Panc1 (cell line): ENCODE data around the gene CPSF4. TPM values are rescaled to one million over a fixed set of nuclear protein-coding genes. Genes with fewer than 3 reads are reported as not detected.
A peak's percentile ranks its signal among the peaks of the same experiment; 100 is the strongest.

Source experiments
- ATAC-seq: fragments of 200-7000 bp; cut with Tn5 transposase; 2 replicates; pipeline ENCODE4 v1.9.1; 2020; ENCODE audit warnings: mild to moderate bottlenecking, moderate library complexity
- BruUV-seq: library from RNA; stranded (reverse); fragments of 400-500 nt; replicated peaks from 2 replicates; lab custom pipeline; 2021; lab: Mats Ljungman, UMichigan
- CTCF ChIA-PET: fragments of 300-600 bp; sonication (Branson Sonifier 250); formaldehyde crosslinking; loops from one replicate; lab custom pipeline; 2022; ENCODE audit warnings: antibody characterized with exemption; lab: Charles Lee
- POLR2A ChIA-PET: fragments of 300-600 bp; sonication (Branson Sonifier 250); formaldehyde crosslinking; loops from one replicate; lab custom pipeline; 2022; ENCODE audit warnings: antibody characterized with exemption; lab: Charles Lee
- DNase-seq: peaks from one replicate; pipeline ENCODE4 v3.0.0-alpha.2; 2010; ENCODE audit warnings: low read depth, low spot score
- H3K27ac ChIP-seq: 2 replicates; pipeline ENCODE4 v1.5.1; 2011; ENCODE audit warnings: mild to moderate bottlenecking, low read length, inconsistent platforms
- H3K27me3 ChIP-seq: fragments of 200-500 bp; sonication (Bioruptor generic); 2 replicates; pipeline ENCODE4 v1.6.0; 2014; ENCODE audit warnings: low read length, inconsistent platforms; ENCODE audit not compliant: control insufficient read depth, insufficient read depth
- H3K36me3 ChIP-seq: fragments of 200-500 bp; sonication (Bioruptor generic); 2 replicates; pipeline ENCODE4 v1.5.1; 2014; ENCODE audit warnings: inconsistent platforms, mild to moderate bottlenecking, low read length, moderate library complexity; ENCODE audit not compliant: control insufficient read depth, insufficient read depth
- H3K4me1 ChIP-seq: 2 replicates; pipeline ENCODE4 v1.5.1; 2011; ENCODE audit warnings: inconsistent platforms, mild to moderate bottlenecking, low read length, moderate library complexity; ENCODE audit not compliant: control insufficient read depth, insufficient read depth
- H3K4me3 ChIP-seq, 2 experiments: 2 replicates each; pipeline ENCODE4 v1.5.1; 2011 to 2012; ENCODE audit warnings: low read depth in 2 of 2, low read length in 2 of 2, mild to moderate bottlenecking in 2 of 2, inconsistent platforms in 1 of 2, moderate library complexity in 1 of 2
- H3K9me3 ChIP-seq: fragments of 200-500 bp; sonication (Bioruptor generic); 2 replicates; pipeline ENCODE4 v1.5.1; 2014; ENCODE audit warnings: low read depth, mild to moderate bottlenecking, inconsistent platforms, low read length, moderate library complexity; ENCODE audit not compliant: control insufficient read depth, insufficient read depth
- CTCF ChIP-seq: fragments of 450-650 bp; IDR thresholded peaks from 2 replicates; pipeline ENCODE4 v1.5.1; 2017; ENCODE audit warnings: mild to moderate bottlenecking
- POLR2AphosphoS5 ChIP-seq: IDR thresholded peaks from 2 replicates; pipeline ENCODE4 v1.6.1; 2012; ENCODE audit warnings: mild to moderate bottlenecking, low read depth, low read length, moderate library complexity
- REST ChIP-seq, 2 experiments: IDR thresholded peaks; 2 replicates each; pipeline ENCODE4 v1.6.1; 2011 to 2012; ENCODE audit warnings: low read depth in 2 of 2, control low read depth in 1 of 2, low read length in 1 of 2, mild to moderate bottlenecking in 1 of 2, moderate library complexity in 1 of 2; ENCODE audit not compliant: insufficient read depth in 1 of 2
- SIN3A ChIP-seq: IDR thresholded peaks from 2 replicates; pipeline ENCODE4 v1.6.1; 2012; ENCODE audit warnings: low read depth, mild to moderate bottlenecking, low read length, moderate library complexity, borderline replicate concordance; ENCODE audit not compliant: insufficient read depth
- TCF7L2 ChIP-seq: IDR thresholded peaks from 2 replicates; pipeline ENCODE4 v1.6.1; 2011; ENCODE audit warnings: mild to moderate bottlenecking, low read depth, low read length, inconsistent platforms
- in situ Hi-C: cut with HindIII; loops from 2 replicates; pipeline ENCODE4 v1.10.0; 2016; ENCODE audit warnings: low sequenced_read_pairs, low pct_unique_long_range_greater_than_20kb
- intact Hi-C: fragments of 100-400 bp; cut with micrococcal nuclease; formaldehyde crosslinking; loops from one replicate; pipeline ENCODE4 v1.10.0; 2022; ENCODE audit not compliant: unreplicated experiment
- total RNA-seq: library from RNA; stranded (reverse); gene quantifications from one replicate; pipeline ENCODE4 v1.2.1, GENCODE V29; 2021; ENCODE audit not compliant: unreplicated experiment

The CPSF4 gene
- total RNA-seq, 1 experiment from 2014 or later, result 57.0 TPM

- intact Hi-C loops, result no loop called here
- H3K4me3 ChIP-seq, result peak overlapping the region; percentile 93 to 95
- in situ Hi-C loops, result no loop called here
- peak overlapping the region; percentile 94 for H3K27ac ChIP-seq
- peak; percentile 26; the same call in 1 of the 2 replicates for ATAC-seq
- H3K27me3 ChIP-seq, result no peaks in the 10 kb centered on the region
- no peaks in the 10 kb centered on the region for H3K9me3 ChIP-seq
- ChIA-PET CTCF (interaction anchor here (0.7 kb wide), 1 partner anchor 39 kb away, joined by 3 read pairs; no protein-coding TSS in a partner anchor), POLR2A (no interaction called here)
- BruUV-seq, result no TSS peak
- no peak for DNase-seq
- peaks cover 11% of the 10 kb centered on the region; the same call in 1 of the 2 replicates for H3K36me3 ChIP-seq
- H3K4me1 ChIP-seq, result peaks cover 15% of the 10 kb centered on the region
- TF ChIP-seq SIN3A, result no peak
- TF ChIP-seq POLR2AphosphoS5, result no peak
- no peak for TF ChIP-seq CTCF
- no peak for TF ChIP-seq TCF7L2
These were observed 684 bp upstream of the CPSF4 start for GRCh38 chr7:99437946-99438572.

- BruUV-seq, result no TSS peak
- intact Hi-C loops (no loop called here), in situ Hi-C loops (no loop called here)
- peaks cover 9% of the 10 kb centered on the region; the same call in 1 of the 2 replicates for H3K36me3 ChIP-seq
- H3K4me3 ChIP-seq, result peak overlapping the region; percentile 93 to 95
- TF ChIP-seq SIN3A, result no peak
- TF ChIP-seq REST (IDR thresholded peaks at IDR 0.05; ENCODE audit: insufficient read depth in 1 of 2, low read depth in 2 of 2, low read length in 1 of 2), result no peak
- TF ChIP-seq TCF7L2, result no peak
- TF ChIP-seq CTCF, result no peak
- no peak for TF ChIP-seq POLR2AphosphoS5
- ChIA-PET POLR2A (interaction anchor here (0.6 kb wide), 1 partner anchor 26 kb away, joined by 13 read pairs; no protein-coding TSS in a partner anchor), CTCF (no interaction called here)
- no peaks in the 10 kb centered on the region for H3K9me3 ChIP-seq
- no peaks in the 10 kb centered on the region for H3K27me3 ChIP-seq
- H3K4me1 ChIP-seq, result peaks cover 15% of the 10 kb centered on the region
- ATAC-seq, result no peak
- peak overlapping the region; percentile 94 for H3K27ac ChIP-seq
- no peak for DNase-seq
These were observed 1.5 kb downstream of the CPSF4 start for GRCh38 chr7:99440195-99440594.
